GOT3 (cell line): ENCODE measurements around the gene ERMARD.
"Not testable (repeated sequence)": the region's sequence is repeated elsewhere in the genome, so short reads cannot be mapped to it uniquely, and the experiment has no call there.

ENCODE experiments used
- DNase-seq: peaks from one replicate; lab custom pipeline; 2025; ENCODE audit warnings: mixed read lengths; lab: John Stamatoyannopoulos, UW

Gene ERMARD

GRCh38 chr6:169738204-169738975 is 13.0 kb upstream of the ERMARD start:
- no peak for DNase-seq

- DNase-seq = no peak
Observed at GRCh38 chr6:169738976-169739529, 12.4 kb upstream of the ERMARD start.

- DNase-seq = no peak
Observed at GRCh38 chr6:169741344-169741743, 10.1 kb upstream of the ERMARD start.

GRCh38 chr6:169745405-169745804 is 6.0 kb upstream of the ERMARD start:
- no peak for DNase-seq

- DNase-seq = no peak
Observed at GRCh38 chr6:169746556-169746955, 4.9 kb upstream of the ERMARD start.

- DNase-seq = no peak
Observed at GRCh38 chr6:169752074-169752623, 727 bp downstream of the ERMARD start.

GRCh38 chr6:169755162-169755561 is 3.7 kb downstream of the ERMARD start:
- DNase-seq = no peak

- DNase-seq = no peak
Observed at GRCh38 chr6:169763308-169763707, 11.9 kb downstream of the ERMARD start.

GRCh38 chr6:169763881-169764280 is 12.5 kb downstream of the ERMARD start:
- no peak for DNase-seq

GRCh38 chr6:169765789-169766188 is 14.4 kb downstream of the ERMARD start:
- DNase-seq = not testable (repeated sequence)

- DNase-seq = no peak
Observed at GRCh38 chr6:169766232-169766631, 14.8 kb downstream of the ERMARD start.

- no peak for DNase-seq
Observed at GRCh38 chr6:169766921-169767736, 15.7 kb downstream of the ERMARD start.

- DNase-seq = no peak
Observed at GRCh38 chr6:169774347-169774746, 22.9 kb downstream of the ERMARD start.

GRCh38 chr6:169775321-169775720 is 23.9 kb downstream of the ERMARD start:
- no peak for DNase-seq

GRCh38 chr6:169776379-169776778 is 25.0 kb downstream of the ERMARD start:
- no peak for DNase-seq

- DNase-seq = no peak
Observed at GRCh38 chr6:169777896-169778295, 26.5 kb downstream of the ERMARD start.

- DNase-seq = no peak
Observed at GRCh38 chr6:169778646-169779045, 27.2 kb downstream of the ERMARD start.

GRCh38 chr6:169779092-169779815 is 27.8 kb downstream of the ERMARD start:
- DNase-seq = no peak

- DNase-seq = no peak
Observed at GRCh38 chr6:169779896-169780295, 28.5 kb downstream of the ERMARD start.

- DNase-seq = no peak
Observed at GRCh38 chr6:169780571-169781091, 29.2 kb downstream of the ERMARD start.

- DNase-seq = no peak
Observed at GRCh38 chr6:169782966-169783365, 31.5 kb downstream of the ERMARD start.

GRCh38 chr6:169783401-169783800 is 32.0 kb downstream of the ERMARD start:
- no peak for DNase-seq
